ENCODE measurements around the gene MDM2. TPM values are rescaled to one million over a fixed set of nuclear protein-coding genes. Genes with fewer than 3 reads are reported as not detected.

Gene MDM2
- total RNA-seq, 2 experiments from 2014 or later = 148 to 153 TPM

DNA sequence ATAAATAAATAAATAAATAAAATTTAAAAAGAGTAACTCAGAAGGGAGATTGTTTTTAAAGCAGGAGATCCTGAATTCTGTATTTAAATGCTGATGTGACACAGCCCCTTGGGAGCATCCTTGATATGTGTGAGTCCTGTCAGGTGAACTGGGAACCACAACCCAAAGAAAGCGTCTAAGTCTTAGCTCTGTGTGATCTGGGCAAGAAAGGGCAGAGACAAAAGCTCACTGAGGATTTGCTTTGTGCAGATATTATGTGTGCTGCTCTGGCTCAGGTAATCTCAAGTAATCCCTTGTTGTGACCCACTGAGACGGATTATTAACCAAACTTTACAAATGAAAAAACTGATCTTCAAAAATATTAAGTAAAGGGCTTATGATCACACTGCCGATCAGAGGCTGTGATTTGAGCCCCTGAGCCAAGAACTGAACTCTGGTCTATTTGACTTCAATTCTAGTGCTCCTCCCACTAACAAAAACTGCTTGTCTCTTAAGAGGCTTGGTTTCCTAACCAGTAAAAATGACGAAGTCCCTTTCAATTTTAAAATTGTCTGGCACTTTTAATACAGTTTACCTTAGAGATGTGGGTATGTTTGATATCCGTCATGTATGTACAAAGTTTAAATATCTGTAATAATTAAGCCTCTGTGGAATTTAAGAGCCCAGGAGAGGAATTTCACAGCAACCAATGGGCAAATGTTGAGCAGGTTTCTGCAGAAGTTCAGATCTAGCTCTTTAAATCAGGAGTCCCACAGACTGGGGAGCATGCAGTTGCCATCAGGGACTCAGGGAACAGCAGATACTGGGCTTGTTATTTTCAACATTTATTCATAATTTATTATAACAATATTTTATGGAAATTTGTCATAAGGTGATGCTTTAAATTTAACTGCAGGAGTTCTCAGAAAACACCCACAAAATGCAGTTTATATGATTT, 78.9 kb downstream of the MDM2 start:
- no peak for TF ChIP-seq CTCF (IDR thresholded peaks at IDR 0.05)
- ChIA-PET POLR2A (no interaction called here), CTCF (no interaction called here)
- ATAC-seq = no peak
- no peak for DNase-seq
- Mint-ChIP-seq H3K9me3 (peaks cover 2% of the 10 kb centered on the region), H3K4me3 (no peak overlapping the region), H3K4me1 (ENCODE audit: low read depth) (peaks cover 17% of the 10 kb centered on the region), H3K27me3 (peaks cover 4% of the 10 kb centered on the region), H3K36me3 (ENCODE audit: low read depth) (no peaks in the 10 kb centered on the region), H3K27ac (no peak overlapping the region)
- intact Hi-C loops (cut with micrococcal nuclease) = no loop called here

GRCh38 chr12:68887641-68888040, 79.7 kb downstream of the MDM2 start:
- intact Hi-C loops (cut with micrococcal nuclease) = no loop called here
- H3K36me3 Mint-ChIP-seq (ENCODE audit: low read depth) = no peaks in the 10 kb centered on the region
- peaks cover 22% of the 10 kb centered on the region for H3K4me1 Mint-ChIP-seq (ENCODE audit: low read depth)
- no peaks in the 10 kb centered on the region for H3K9me3 Mint-ChIP-seq
- ATAC-seq (no peak), DNase-seq (no peak)
- H3K27me3 Mint-ChIP-seq = peaks cover 2% of the 10 kb centered on the region
- TF ChIP-seq CTCF (IDR thresholded peaks at IDR 0.05) = no peak
- CTCF ChIA-PET = no interaction called here
- POLR2A ChIA-PET = no interaction called here
- no peak overlapping the region for H3K27ac Mint-ChIP-seq
- H3K4me3 Mint-ChIP-seq = no peak overlapping the region

- intact Hi-C loops (cut with micrococcal nuclease) = no loop called here
- CTCF ChIA-PET = no interaction called here
These were observed 80.3 kb downstream of the MDM2 start for GRCh38 chr12:68888243-68888642.

GRCh38 chr12:68890701-68891113, 82.7 kb downstream of the MDM2 start:
- ATAC-seq (no peak), DNase-seq (no peak)
- H3K36me3 Mint-ChIP-seq (ENCODE audit: low read depth) = no peaks in the 10 kb centered on the region
- no peak for TF ChIP-seq CTCF (IDR thresholded peaks at IDR 0.05)
- ChIA-PET CTCF (no interaction called here), POLR2A (no interaction called here)
- H3K27ac Mint-ChIP-seq = no peak overlapping the region
- H3K9me3 Mint-ChIP-seq = no peaks in the 10 kb centered on the region
- no peak overlapping the region for H3K4me3 Mint-ChIP-seq
- peaks cover 22% of the 10 kb centered on the region for H3K4me1 Mint-ChIP-seq (ENCODE audit: low read depth)
- intact Hi-C loops (cut with micrococcal nuclease) = no loop called here
- H3K27me3 Mint-ChIP-seq = peaks cover 2% of the 10 kb centered on the region

More at GRCh38 chr12:68888243-68888642, 80.3 kb downstream of the MDM2 start:
- no peak overlapping the region for H3K4me3 Mint-ChIP-seq
- no peak overlapping the region for H3K27ac Mint-ChIP-seq
- H3K9me3 Mint-ChIP-seq = no peaks in the 10 kb centered on the region
- peaks cover 2% of the 10 kb centered on the region for H3K27me3 Mint-ChIP-seq
- peaks cover 22% of the 10 kb centered on the region for H3K4me1 Mint-ChIP-seq (ENCODE audit: low read depth)
- POLR2A ChIA-PET = no interaction called here
- H3K36me3 Mint-ChIP-seq (ENCODE audit: low read depth) = no peaks in the 10 kb centered on the region
- TF ChIP-seq CTCF (IDR thresholded peaks at IDR 0.05) = no peak
- DNase-seq = no peak
- ATAC-seq = peak; percentile 61

GRCh38 chr12:68891141-68891540, 83.2 kb downstream of the MDM2 start:
- ChIA-PET CTCF (no interaction called here), POLR2A (no interaction called here)
- Mint-ChIP-seq H3K36me3 (ENCODE audit: low read depth) (no peaks in the 10 kb centered on the region), H3K27me3 (peaks cover 6% of the 10 kb centered on the region), H3K9me3 (no peaks in the 10 kb centered on the region), H3K27ac (no peak overlapping the region), H3K4me1 (ENCODE audit: low read depth) (peaks cover 22% of the 10 kb centered on the region), H3K4me3 (no peak overlapping the region)
- DNase-seq (no peak), ATAC-seq (no peak)
- intact Hi-C loops (cut with micrococcal nuclease) = no loop called here
- TF ChIP-seq CTCF (IDR thresholded peaks at IDR 0.05) = no peak
